CD4-positive, alpha-beta T cell treated with Interleukin-1 beta for 1 hour (primary cell): ENCODE results near the gene DYNAP.

Experiments used
- DNase-seq, 2 donors: peaks; one replicate each; pipeline ENCODE4 v3.0.0-alpha.2; 2020 to 2022

Gene DYNAP

DNA sequence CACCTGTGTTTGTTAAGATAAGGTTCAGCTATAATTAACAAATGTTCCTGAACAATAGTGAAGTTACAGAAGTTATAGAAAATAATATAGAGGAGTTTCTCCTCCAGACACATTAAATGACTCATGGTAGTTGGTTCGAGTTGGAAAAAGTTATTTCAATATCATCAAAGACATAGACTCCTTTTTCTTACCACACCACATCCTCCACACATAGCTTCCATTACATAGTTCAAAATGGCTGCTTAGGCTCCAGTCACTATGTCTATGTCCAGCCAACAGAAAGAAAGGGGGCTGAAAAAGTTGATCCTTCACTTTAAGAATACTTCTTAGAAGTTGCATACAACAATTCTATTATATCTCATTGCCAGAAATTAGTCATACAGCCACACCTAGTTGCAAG, 50.7 kb downstream of the DYNAP start:
- DNase-seq = no peak

GRCh38 chr18:54647176-54647575, 56.1 kb downstream of the DYNAP start:
- DNase-seq = no peak
